Effector memory CD4-positive, alpha-beta T cell (primary cell): ENCODE measurements around the gene HMGA1.
A peak's percentile ranks its signal among the peaks of the same experiment; 100 is the strongest.

ENCODE experiments used
- DNase-seq, 3 donors: peaks; one replicate each; pipeline ENCODE4 v3.0.0-alpha.2; 2020
- H3K27ac ChIP-seq: 2 replicates; pipeline ENCODE4 v1.7.0; 2013; ENCODE audit warnings: mild to moderate bottlenecking, low read length, moderate library complexity; ENCODE audit not compliant: insufficient read depth, poor library complexity, severe bottlenecking
- H3K27me3 ChIP-seq: replicated peaks from 2 replicates; pipeline ENCODE4 v1.7.0; 2013; ENCODE audit warnings: mild to moderate bottlenecking, low read length; ENCODE audit not compliant: insufficient read depth, control insufficient read depth, poor library complexity, severe bottlenecking
- H3K36me3 ChIP-seq: 2 replicates; pipeline ENCODE4 v1.7.0; 2013; ENCODE audit warnings: mild to moderate bottlenecking, low read length, moderate library complexity; ENCODE audit not compliant: control insufficient read depth, insufficient read depth
- H3K4me1 ChIP-seq: 2 replicates; pipeline ENCODE4 v1.7.0; 2013; ENCODE audit warnings: low read length, mild to moderate bottlenecking; ENCODE audit not compliant: control insufficient read depth, insufficient read depth, poor library complexity, severe bottlenecking
- H3K4me3 ChIP-seq: 2 replicates; pipeline ENCODE4 v1.7.0; 2013; ENCODE audit warnings: low read length, low read depth, mild to moderate bottlenecking; ENCODE audit not compliant: insufficient read depth, poor library complexity, severe bottlenecking
- H3K9me3 ChIP-seq: 2 replicates; pipeline ENCODE4 v1.7.0; 2013; ENCODE audit warnings: mild to moderate bottlenecking, low read length, moderate library complexity; ENCODE audit not compliant: control insufficient read depth

Gene HMGA1

GRCh38 chr6:34233867-34234266 lies 2.8 kb upstream of the HMGA1 start:
- Histone ChIP-seq H3K27ac (no peak overlapping the region), H3K9me3 (no peaks in the 10 kb centered on the region), H3K4me3 (no peak overlapping the region), H3K36me3 (no peaks in the 10 kb centered on the region), H3K4me1 (peaks cover 20% of the 10 kb centered on the region), H3K27me3 (no peaks in the 10 kb centered on the region)
- DNase-seq = no peak

- Histone ChIP-seq H3K27me3 (no peaks in the 10 kb centered on the region), H3K4me1 (peaks cover 25% of the 10 kb centered on the region), H3K36me3 (no peaks in the 10 kb centered on the region), H3K27ac (peak overlapping the region; percentile 96), H3K4me3 (no peak overlapping the region), H3K9me3 (no peaks in the 10 kb centered on the region)
- DNase-seq = no peak
Measured at GRCh38 chr6:34234667-34235306, 1.9 kb upstream of the HMGA1 start.

- peak; percentile 51 to 63 (median 60) for DNase-seq
- H3K4me1 ChIP-seq = peaks cover 27% of the 10 kb centered on the region
- H3K27ac ChIP-seq = peak overlapping the region; percentile 96
- no peaks in the 10 kb centered on the region for H3K9me3 ChIP-seq
- no peaks in the 10 kb centered on the region for H3K27me3 ChIP-seq
- peaks cover 2% of the 10 kb centered on the region for H3K36me3 ChIP-seq
- peak overlapping the region; percentile 50 for H3K4me3 ChIP-seq
Measured at GRCh38 chr6:34235307-34236130, 1.2 kb upstream of the HMGA1 start.

GRCh38 chr6:34236131-34236442 lies 586 bp upstream of the HMGA1 start:
- peak; percentile 52 to 56 (median 53) for DNase-seq
- H3K9me3 ChIP-seq = no peaks in the 10 kb centered on the region
- peaks cover 8% of the 10 kb centered on the region for H3K36me3 ChIP-seq
- peak overlapping the region; percentile 96 for H3K27ac ChIP-seq
- no peaks in the 10 kb centered on the region for H3K27me3 ChIP-seq
- peaks cover 27% of the 10 kb centered on the region for H3K4me1 ChIP-seq
- peak overlapping the region; percentile 50 for H3K4me3 ChIP-seq

GRCh38 chr6:34237316-34237721 lies 646 bp downstream of the HMGA1 start:
- Histone ChIP-seq H3K4me1 (peaks cover 29% of the 10 kb centered on the region), H3K27ac (peak overlapping the region; percentile 96), H3K27me3 (no peaks in the 10 kb centered on the region), H3K36me3 (peaks cover 20% of the 10 kb centered on the region), H3K9me3 (no peaks in the 10 kb centered on the region), H3K4me3 (peak overlapping the region; percentile 81)
- peak in 1 of 3 donors; percentile 20 for DNase-seq

GRCh38 chr6:34237722-34238584 lies 1.3 kb downstream of the HMGA1 start:
- Histone ChIP-seq H3K36me3 (peaks cover 26% of the 10 kb centered on the region), H3K27me3 (no peaks in the 10 kb centered on the region), H3K4me3 (peak overlapping the region; percentile 81), H3K4me1 (peaks cover 34% of the 10 kb centered on the region), H3K9me3 (no peaks in the 10 kb centered on the region), H3K27ac (peak overlapping the region; percentile 94)
- DNase-seq = peak; percentile 54 to 65 (median 61)

- H3K27ac ChIP-seq = peak overlapping the region; percentile 94
- no peaks in the 10 kb centered on the region for H3K9me3 ChIP-seq
- no peak for DNase-seq
- H3K36me3 ChIP-seq = peaks cover 33% of the 10 kb centered on the region
- H3K4me3 ChIP-seq = peak overlapping the region; percentile 81
- H3K4me1 ChIP-seq = peaks cover 42% of the 10 kb centered on the region
- no peaks in the 10 kb centered on the region for H3K27me3 ChIP-seq
Measured at GRCh38 chr6:34238585-34239499, 2.2 kb downstream of the HMGA1 start.

- DNase-seq = no peak
- Histone ChIP-seq H3K9me3 (no peaks in the 10 kb centered on the region), H3K4me1 (peaks cover 44% of the 10 kb centered on the region), H3K27me3 (no peaks in the 10 kb centered on the region), H3K4me3 (no peak overlapping the region), H3K27ac (peak overlapping the region; percentile 94), H3K36me3 (peaks cover 39% of the 10 kb centered on the region)
Measured at GRCh38 chr6:34239500-34239825, 2.8 kb downstream of the HMGA1 start.

GRCh38 chr6:34239893-34240292 lies 3.2 kb downstream of the HMGA1 start:
- H3K4me1 ChIP-seq = peaks cover 44% of the 10 kb centered on the region
- H3K9me3 ChIP-seq = no peaks in the 10 kb centered on the region
- DNase-seq = no peak
- peaks cover 41% of the 10 kb centered on the region for H3K36me3 ChIP-seq
- H3K27ac ChIP-seq = no peak overlapping the region
- H3K27me3 ChIP-seq = no peaks in the 10 kb centered on the region
- no peak overlapping the region for H3K4me3 ChIP-seq
